LoVo (cell line): ENCODE measurements around the gene COPZ1.
A peak's percentile ranks its signal among the peaks of the same experiment; 100 is the strongest.

Experiments
- DNase-seq: peaks from one replicate; pipeline ENCODE4 v3.0.0-alpha.2; 2016; ENCODE audit warnings: low spot score

COPZ1 gene

GRCh38 chr12:54378796-54379397, 54.0 kb downstream of the COPZ1 start:
- DNase-seq, result peak; percentile 83

GRCh38 chr12:54379398-54380201, 54.7 kb downstream of the COPZ1 start:
- DNase-seq, result peak; percentile 96

- no peak for DNase-seq
These were observed 56.2 kb downstream of the COPZ1 start for GRCh38 chr12:54381136-54381535.

DNA sequence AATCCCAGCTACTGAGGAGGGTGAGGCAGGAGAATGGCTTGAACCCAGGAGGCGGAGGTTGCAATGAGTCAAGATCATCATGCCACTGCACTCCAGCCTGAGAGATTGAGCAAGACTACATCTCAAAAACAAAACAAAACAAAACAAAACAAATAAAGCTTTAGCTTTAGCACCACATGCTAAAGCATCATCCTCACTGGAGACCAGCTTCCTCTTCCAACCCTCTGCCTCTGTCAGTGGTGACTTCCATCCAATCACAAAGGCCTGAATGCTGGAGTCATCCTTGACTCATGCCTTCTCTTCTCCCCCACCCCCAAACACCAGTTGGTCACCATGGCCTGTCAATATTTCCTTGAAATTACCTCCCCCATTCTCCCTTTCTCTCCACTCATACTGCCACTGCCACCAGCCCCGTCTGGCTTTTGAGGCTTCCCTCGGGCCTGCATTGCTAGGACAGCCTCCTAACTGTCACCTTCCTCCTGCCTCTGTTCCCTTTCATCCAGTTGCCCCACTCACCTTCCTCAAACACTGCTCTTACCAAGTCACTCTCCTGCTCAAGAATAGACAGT, 58.2 kb downstream of the COPZ1 start:
- no peak for DNase-seq

DNA sequence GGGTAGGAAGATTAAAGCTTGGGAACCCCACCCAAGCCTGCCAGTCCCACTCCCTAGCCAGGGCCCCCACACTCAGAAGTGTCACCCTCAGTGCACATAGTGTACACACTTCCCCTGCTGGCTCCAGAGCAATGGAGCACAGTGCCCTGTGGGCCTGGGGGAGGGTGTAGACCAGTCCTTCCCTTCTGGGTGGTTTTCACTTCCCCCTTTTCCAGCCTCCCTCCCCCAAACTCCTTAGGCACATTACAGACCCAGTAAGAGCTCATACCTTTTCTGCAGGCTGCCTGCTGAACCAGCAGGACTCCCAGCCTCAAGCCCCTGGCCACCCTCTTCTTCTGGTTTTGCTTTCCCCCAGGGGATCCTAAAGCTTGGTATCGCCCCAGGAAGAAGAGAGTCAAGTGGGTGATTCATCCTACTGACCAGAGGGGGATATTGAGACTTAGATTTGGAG, 59.7 kb downstream of the COPZ1 start, which contains the start of gene ZNF385A:
TSS of gene ZNF385A (minus strand) at position 143 of the 451 bp plus-strand sequence. CDS start 219 bp downstream, outside the sequence.
- DNase-seq, result no peak

GRCh38 chr12:54385251-54385914, 60.5 kb downstream of the COPZ1 start:
- no peak for DNase-seq

GRCh38 chr12:54386403-54387113, 61.6 kb downstream of the COPZ1 start:
- DNase-seq, result no peak

DNA sequence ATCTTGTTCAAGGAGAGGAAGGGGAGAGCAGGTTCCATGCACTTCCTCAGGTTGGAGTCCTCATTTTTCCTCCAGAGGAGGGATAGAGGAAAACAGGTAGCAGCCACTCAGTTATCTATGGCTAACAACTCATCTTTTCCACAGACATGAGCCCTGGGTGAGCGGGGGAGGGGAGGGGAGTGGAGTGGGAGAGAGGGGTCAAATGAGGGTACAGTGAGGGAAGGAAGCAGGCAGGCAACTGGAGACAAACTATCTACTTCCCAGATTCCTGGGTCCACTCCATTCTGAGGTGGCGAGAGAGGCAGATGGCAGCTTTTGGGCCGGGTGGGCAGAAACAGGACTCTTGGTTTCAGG, 62.2 kb downstream of the COPZ1 start:
- DNase-seq, result no peak

DNA sequence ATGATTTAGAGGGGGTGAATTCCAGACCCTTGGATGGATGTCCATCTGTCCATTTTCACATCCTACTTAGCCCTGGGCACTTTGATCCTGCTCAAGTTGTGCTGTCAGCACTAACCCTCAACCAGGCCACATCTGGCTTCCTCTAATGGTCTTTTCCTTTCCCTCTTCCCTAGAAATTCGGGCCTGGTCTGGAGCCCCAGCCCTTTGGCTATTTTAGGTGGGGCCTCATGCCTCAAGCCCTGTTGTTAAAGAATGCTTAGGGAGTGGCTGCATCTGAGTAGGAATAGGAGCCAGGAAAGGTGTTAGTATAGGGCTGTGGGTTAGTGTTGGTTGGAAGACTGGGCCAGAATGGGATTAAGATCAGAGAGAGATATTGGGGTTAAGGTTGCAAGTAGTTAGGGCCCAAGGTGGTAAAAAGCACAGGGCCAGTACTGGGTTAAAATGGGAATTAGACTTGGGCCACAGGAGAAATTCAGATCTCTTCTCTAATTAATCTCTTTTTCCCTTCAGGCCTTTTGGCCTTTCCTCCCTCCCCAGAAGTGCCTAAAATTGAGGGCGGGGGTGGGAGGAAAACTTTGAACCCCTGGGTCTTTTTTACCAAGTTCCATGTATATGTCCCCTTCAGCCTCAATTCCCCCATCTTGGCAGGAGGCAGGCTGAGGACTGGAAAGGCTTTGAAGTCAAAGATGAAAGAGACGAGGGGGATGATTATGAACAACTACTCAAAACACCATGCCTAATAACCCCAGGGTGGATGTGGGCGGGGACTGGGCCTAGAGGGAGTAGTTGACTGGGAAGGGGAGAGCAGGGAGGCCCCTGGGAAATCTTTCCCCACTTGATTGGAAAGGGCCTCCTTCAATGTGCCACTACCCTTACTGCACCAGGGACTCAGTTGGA, 63.6 kb downstream of the COPZ1 start:
- peak; percentile 58 for DNase-seq

- no peak for DNase-seq
These were observed 64.2 kb downstream of the COPZ1 start for GRCh38 chr12:54389134-54389508.

GRCh38 chr12:54389607-54390175, 64.8 kb downstream of the COPZ1 start:
- DNase-seq, result no peak

DNA sequence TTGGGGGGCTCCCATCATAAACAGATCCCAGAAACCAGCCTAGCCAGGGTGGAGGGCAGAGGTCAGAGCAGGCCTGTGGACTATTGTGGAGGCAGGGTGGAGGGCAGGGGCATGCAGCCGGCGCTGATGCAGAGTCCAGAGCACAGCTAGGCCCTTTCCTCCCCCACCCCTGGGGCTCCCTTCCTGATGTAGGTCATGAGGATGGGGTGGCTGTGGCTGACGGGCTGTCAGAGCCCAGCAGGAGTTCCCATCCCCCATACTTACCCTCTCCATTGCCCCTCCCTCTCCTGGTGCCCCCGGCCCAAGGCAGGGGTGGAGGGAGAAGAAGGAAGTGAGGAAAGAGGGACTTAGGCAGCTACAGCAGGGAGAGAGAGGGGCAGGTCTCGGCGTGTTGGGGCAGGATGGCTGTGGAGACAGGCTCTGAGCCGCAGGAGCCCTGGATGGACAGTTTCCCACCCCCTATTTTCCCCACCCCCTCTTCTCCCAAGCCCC, 65.3 kb downstream of the COPZ1 start:
- no peak for DNase-seq

DNA sequence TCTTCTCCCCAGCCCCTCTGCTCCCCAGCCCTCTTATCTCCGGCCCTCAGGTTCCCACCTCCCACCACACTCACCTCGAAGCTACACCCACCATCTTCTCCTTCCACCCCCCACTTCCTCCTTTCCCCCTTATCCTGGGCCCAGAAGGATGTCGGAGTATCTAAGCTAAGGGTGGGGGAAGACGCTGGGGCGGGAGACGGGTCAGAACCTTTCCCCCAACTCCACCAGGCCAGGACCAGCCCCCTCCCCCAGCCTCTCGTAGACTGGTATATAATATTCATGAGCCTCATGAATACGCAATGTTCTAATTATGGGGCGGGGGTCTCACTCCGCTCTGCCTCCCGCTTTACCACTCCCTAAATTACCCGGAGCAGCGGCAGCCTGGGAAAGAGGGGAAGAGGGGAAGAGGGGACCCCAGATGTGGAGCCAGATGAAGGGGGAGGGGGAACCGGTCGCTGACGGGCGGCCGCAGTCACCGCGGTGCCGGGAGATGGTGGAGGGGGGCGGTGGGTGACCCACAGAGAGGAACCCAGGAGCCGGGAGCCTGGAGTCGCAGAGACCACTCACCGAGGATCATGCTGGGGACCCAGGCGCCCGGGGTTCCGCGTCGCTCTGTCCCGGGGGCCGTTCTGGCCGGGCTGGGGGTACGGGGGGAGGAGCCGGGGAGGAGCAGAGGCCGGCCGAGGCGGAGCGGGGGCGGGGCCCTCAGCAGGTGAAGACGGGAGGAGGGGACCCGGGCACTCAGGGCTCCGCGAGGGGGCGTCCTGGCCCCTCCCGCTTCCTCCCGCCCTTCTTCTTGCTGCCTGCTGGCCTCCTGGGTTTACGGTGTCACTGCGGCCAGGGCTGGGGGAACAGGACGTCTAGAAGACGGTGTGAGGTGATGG, 66.0 kb downstream of the COPZ1 start:
- DNase-seq, result no peak

GRCh38 chr12:54392485-54393206, 67.7 kb downstream of the COPZ1 start:
- no peak for DNase-seq

DNA sequence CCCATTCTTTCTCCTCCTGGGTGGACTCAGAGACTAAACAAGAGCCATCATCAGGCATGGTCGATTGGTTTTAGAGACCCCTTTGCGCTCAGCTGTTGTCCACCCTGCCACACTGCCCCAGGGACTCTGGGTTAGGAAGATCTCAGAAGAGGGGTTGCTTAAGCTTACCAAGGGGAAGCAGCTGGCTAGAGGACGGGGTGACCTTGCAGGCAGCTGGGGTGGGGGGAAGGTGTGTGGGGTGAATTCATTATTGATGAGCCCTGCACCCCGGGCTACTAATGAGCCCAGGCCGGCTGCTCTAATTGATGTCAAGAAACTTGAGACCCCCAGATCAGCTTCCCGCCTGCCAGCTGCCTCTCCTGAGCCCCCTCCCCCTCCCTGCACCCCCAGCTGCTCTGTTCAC, 68.3 kb downstream of the COPZ1 start:
- DNase-seq, result no peak

DNA sequence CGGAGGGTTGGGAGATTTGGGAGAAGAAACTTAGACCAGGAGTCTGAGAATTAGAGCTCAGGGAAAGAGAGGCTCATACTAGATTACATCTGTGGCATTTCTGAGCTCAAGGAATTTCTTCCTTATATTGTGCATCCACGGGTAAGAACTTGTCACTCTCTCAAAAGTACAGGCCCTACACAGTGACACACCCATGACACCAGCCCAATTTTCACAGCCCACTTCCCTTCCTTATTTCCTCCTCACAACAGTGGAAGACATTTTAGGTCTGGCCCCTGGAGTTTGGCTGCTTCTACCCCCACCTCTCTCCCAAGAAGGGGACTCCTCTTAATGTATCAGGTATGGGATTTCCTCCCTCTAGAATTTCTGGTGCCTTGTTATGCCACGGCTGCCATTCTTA, 68.8 kb downstream of the COPZ1 start:
- DNase-seq, result no peak

DNA sequence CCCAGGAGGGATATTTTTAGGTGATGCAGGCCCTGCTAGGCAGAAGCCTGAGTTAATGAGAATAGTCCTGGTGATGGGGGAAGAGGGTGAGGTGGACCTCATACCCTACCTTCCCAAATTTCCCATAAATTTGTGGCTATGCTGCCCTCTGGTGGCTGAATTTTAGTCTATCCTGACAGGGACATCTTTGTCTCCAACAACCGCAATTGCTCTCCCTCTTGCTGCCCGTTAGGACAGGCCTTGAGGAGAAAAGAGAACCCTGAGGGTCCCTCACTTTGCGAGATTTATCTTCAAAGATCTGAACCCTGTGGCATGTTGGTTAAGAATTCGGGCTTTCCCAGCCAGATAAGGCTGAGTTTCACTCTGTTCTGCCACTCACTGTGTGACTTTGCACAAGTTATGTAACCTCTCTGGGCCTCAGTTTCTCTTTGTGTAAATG, 69.4 kb downstream of the COPZ1 start:
- peak; percentile 59 for DNase-seq

GRCh38 chr12:54394986-54395385, 70.1 kb downstream of the COPZ1 start:
- DNase-seq, result no peak

DNA sequence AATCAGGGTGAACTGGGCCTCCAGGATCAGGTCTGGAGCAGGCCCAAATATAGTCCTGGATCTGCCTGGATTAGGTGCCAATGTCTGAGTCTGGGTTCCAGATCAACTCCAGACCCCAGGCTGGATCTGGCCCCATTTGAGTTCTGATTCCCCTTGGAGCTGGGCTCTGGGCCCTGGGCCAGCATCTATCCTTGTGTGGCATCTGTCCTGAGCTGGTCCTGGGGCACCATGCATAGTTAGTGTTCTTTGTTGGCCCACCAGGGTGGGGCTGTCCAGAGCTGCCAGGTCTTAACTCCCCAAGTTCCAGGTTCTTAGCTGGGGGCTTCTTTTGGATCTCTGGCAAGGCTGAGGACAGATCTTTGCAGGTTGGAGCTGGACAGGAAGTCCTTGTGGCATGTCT, 70.6 kb downstream of the COPZ1 start:
- no peak for DNase-seq
